Measurements from ENCODE around the gene SEMA3G.
A peak's percentile ranks its signal among the peaks of the same experiment; 100 is the strongest.

DNA sequence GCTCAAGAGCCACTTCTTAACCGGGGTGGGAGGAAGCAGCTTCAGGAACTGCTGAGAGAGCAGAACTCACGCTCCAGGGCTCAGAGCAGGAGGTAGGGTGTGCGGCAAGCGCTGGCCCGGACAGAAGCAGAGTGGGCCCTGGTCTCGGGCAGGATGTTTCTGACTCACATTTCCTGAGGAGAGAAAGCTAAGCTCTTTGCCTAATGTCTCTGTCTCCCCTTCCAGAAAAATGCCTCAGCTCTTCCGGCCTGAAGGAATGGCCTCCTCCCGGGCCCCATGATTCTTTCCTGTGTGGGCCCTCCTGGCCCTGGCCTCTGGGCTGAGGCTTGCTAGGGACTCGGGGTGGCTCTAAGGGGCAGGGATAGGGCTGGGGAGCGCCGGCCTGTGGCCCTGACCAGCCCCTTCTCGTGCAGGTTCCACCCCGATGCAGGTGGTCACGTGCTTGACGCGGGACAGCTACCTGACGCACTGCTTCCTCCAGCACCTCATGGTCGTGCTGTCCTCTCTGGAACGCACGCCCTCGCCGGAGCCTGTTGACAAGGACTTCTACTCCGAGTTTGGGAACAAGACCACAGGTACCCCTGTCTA lies 46.1 kb upstream of the SEMA3G start:
- TF ChIP-seq CTCF (IDR thresholded peaks at IDR 0.05), result no peak
- TF ChIP-seq POLR2A (IDR thresholded peaks at IDR 0.05), result no peak
- peak; percentile 25 for TF ChIP-seq POLR2AphosphoS5 (IDR thresholded peaks at IDR 0.05)
- no peak for TF ChIP-seq EP300 (IDR thresholded peaks at IDR 0.05)

All from gastroesophageal sphincter (tissue), 3 donors.